Head of caudate nucleus (tissue), 42 donors: Measurements from ENCODE around the gene SEMA3C.

Experiments used
- DNase-seq, 42 donors: peaks; one replicate each; pipeline versions ENCODE4 v3.0.0 to v3.0.0-alpha.2; 2020 to 2021; ENCODE audit warnings: mixed read lengths in 7 of 42
- intact Hi-C: fragments of 100-400 bp; cut with DNase I; formaldehyde crosslinking; loops from one replicate; pipeline ENCODE4 v1.15.0; 2022

The SEMA3C gene

DNA sequence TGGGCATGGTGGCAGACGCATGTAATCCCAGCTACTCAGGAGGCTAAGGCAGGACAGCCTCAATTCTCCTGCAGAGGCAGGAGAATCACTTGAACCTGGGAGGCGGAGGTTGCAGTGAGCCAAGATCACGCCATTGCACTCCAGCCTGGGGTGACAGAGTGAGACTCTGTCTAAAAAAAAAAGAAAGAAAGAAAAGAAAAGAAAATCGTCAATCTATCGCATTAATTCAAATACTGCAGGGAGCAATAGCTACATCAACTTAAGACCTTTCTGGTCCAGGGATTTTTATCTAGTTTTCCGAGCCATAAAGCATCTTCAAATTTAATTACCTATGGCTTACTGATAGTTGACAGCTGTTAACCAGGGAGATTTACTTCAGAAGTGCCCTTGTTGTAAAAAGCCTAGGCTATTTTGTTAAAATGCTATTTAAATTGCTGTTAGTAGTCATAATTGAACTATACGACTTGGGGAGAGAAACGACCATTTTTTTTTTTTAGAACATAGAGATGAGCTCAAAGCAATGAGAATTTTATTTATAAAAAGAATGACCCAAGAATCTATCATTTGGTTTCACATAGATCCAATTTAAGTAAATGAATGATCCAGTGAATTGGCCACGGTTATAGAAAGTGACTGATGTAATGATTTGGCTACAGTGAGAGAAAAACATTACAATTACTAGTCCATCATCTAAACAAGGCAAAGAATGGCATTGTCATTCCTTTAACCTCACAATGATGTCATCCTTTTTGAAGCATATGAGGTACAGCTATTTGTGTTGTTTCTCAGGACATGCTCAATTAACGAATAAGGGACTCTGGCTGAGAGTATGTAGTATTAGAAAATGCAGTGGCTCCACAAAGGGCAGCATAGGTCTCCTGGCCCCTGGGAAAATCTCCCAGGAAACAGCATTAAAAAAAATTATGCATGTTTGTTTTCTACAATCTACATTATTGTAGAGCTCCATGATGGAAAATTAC lies 85.3 kb downstream of the SEMA3C start:
- intact Hi-C loops, result no loop called here
- no peak for DNase-seq

DNA sequence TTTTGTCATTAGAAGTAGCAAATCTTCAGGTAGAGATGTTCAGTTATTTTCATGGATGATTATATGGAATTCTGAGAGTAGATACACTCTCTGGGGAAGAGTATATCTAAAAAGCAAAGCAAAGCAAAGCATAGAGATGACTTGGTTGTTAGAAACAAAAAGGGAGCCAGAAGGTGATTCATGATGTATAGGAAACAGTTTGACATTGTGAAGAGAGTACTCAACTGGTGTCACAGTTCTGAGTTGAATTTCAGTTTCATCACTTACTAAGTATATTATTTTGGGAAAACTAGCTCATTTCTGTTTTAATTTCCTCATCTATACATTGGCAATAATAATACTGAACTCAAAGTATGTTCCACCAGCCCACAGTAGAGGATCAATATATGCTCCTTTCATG lies 86.8 kb downstream of the SEMA3C start:
- intact Hi-C loops, result no loop called here
- no peak for DNase-seq

DNA sequence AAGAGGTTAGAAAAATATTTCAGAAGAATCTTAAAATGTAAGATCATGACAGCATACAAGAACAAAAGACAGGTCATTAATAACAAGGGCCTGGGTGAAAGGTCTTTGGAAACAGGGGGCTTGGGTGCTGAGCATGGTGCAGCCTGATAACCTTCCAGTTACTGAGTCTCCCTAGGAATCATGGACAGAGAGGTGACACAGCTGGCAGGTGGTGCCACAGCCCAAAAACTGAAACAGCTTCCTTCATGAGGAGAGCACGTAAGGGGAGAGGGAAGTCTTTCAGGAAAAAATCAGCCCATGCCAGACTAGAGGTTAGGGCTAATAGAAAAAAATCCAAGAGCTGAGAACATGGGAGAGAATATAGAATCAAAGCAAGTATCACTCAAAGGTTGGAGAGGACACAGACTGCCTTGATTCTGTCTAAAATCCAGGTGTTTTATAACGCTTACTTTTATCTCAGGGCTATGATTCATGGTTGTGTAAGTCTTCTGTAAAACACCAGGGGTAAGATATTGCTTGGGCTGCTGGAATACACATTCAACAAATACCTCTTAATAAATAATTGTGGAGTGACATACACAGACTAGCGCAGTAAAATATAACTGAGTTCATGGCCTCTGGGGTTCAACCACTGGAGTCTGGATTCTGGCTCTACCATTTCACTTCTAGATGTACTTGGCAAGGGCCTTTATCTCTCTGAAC lies 88.1 kb downstream of the SEMA3C start:
- no peak for DNase-seq
- intact Hi-C loops, result no loop called here

DNA sequence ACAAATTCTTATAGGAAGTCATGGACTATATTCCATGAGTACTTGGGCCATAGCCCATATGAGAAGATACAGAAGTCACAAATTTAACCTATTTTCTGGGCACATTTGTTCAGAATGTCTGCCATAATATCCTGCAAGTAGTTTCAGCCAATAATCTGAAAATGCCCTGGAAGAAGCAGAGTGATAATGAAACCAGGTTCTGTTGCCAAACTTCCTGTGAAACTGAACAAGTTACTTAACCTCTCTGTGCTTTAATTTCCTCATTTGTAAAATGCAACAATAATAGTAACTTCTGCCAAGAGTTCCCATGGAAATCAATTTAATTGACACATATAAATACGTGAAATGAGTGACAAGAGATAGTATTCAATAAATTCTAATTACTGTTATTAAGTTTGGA lies 88.8 kb downstream of the SEMA3C start:
- intact Hi-C loops, result no loop called here
- DNase-seq, result no peak

DNA sequence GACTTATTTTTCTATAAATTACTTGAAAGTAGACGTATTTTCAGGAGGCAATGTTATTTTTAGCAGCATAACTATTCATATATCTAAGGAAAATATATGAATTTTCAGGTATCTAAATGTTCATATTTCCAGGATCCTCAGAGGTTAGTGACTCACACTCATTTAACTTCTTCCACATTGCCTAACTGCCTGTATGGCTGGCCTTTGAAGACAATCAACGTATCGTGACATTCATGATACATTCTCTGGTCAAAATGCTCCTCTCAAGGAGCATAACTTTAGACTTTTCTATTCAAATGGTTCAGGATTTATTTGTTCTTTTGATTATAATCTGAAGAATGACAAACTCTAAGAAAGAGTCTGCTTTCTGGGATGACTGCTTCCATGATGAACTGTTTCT lies 89.3 kb downstream of the SEMA3C start:
- intact Hi-C loops, result no loop called here
- no peak for DNase-seq

DNA sequence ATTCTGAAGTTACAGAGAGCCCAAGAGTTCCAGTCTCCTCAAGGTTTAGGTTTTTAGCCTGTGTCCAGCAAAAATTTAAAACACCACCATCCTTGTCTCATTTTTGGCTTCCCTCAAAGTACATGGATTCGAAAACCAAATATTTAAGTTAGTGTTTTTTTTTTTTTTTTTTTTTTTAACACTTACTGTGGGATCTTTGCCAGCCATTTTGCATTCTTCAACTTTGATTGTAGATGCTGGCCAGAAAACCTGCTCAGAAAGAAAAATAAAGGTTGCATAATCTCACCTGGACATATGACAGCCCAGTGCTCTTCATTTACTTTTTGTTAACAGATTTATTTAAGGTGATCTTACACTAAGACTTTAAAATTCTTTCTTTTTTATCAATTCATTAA lies 91.6 kb downstream of the SEMA3C start:
- DNase-seq, result no peak

DNA sequence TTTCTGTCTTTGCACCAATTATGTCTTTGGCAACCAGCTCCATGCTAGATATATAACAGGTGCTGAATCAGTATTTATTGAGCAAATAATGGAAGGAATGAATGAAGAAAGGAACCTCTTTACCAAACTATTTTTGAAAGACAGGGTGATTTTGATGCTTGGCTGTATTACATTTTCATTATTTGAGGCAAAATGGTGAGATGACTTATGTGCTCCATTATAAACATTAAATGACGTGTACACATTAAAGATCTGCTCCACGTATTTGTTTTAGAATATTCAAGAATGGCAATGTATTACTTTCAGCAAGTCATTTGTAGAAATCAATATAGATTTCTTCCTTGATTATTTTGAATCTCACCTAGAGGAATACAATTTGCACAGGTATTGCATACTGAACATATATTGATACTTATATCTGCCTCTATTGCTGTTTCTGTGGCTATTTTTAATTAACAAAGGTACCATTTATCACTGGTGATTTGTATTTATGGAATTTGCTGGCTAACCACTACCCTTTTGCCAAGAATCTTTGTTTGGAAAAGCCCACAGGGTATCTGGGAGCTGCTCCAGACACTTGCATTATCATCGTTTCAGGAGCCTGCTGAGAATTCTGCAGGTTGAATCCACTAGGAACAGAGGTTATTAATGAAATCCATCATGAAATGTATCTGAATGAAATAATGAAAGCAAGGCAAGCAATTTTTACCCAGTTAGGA lies 92.2 kb downstream of the SEMA3C start:
- intact Hi-C loops, result no loop called here
- DNase-seq, result no peak

More for the DNA sequence above, 91.6 kb downstream of the SEMA3C start:
- intact Hi-C loops, result no loop called here

DNA sequence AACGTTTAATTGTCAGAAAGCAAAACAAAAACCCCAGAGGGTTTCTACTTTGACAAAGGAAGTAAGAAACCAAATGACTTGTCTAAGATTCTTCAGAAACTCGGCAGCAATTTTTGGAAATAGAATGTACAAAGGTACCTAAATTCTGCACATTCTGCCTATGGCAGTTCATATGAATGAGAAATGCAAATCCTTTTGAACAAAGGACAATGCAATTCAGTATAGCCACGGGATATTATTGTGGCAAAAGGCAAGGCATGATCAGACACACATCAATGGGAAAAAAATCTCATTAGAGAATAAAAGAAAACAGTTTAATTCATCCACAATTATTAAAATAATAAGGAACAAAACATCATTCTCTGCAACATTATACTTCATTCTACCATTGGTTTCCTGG lies 93.4 kb downstream of the SEMA3C start:
- DNase-seq, result no peak
- intact Hi-C loops, result no loop called here

DNA sequence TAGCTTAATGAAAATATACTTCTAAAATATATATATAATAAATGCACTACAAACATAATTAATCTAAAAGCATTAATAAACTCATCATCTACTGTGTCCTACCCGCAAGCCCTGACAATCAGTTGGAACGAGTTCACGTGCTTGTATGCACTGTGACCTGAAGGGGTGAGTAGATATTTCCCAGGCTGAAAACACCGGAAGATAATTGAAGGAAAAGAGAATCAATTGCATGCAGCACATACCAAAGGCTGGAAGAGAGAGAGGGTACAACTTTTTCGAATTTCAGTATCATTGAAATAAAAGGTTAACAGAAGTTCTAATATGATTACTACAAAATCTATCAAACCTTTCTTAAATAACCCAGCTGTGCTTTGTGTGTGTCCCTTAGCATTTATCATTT lies 94.6 kb downstream of the SEMA3C start:
- no peak for DNase-seq

DNA sequence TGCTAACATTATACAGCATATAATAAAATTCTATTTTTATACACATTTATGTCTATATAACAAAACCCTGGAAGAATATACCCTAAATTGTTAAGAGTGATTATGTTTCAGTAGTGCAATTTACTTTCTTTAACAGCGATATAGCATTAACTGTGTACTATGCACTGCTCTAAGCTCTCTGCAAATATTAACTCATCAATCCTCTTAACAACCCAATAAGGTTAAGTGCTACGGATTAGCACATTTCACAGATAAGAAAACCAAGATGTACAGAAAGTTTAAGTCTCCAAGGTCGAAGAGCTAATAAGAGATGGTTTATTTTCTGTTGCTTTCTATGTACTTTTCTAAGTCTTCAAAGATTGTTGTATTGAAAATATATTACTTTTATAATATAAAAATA lies 95.8 kb downstream of the SEMA3C start:
- intact Hi-C loops, result no loop called here
- no peak for DNase-seq

More for the DNA sequence above, 94.6 kb downstream of the SEMA3C start:
- intact Hi-C loops, result no loop called here

DNA sequence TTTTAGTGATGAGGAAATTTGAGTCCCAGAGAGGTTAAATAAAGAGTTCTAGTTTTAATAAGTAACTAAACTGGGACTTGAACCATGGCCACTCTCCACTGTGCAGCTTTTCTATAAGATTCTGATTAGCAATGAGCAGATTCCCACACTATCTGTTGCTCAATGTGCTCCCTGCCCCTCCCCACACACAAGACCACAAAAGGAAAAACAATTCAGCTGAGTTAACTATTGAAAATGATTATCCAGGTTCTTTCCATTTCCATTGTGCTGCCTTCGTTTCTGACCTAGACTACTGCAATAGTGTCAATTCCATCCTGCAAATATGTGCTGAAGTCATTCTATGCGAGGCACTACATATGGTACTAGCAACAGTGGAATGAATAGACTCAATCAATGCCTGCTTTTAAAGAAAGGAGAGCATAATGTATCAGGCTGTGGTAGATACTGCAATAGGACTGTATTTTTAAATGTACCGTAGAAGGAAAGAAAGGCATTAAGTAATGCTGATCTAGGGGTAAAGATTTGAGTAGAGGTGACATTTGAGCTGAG lies 97.0 kb downstream of the SEMA3C start:
- intact Hi-C loops, result no loop called here
- DNase-seq, result no peak

DNA sequence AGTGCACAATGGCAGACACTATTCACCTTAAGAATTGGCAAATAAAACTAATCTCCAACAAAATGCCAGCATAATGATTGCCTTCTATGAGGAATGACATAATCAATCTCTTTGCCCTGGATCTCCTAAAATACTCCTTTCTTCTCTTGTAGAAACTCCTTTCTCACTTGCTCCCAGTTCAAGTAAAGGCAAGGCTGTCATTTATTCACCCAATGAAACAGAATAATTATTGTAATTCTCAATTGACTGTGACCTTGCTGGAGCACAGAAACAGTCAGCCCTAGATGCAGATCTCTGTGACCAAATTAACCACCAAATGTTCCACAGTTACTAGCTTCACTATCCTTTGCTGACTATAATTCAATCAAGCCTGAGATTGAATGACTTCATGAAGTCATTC lies 99.3 kb downstream of the SEMA3C start:
- no peak for DNase-seq
- intact Hi-C loops, result no loop called here

DNA sequence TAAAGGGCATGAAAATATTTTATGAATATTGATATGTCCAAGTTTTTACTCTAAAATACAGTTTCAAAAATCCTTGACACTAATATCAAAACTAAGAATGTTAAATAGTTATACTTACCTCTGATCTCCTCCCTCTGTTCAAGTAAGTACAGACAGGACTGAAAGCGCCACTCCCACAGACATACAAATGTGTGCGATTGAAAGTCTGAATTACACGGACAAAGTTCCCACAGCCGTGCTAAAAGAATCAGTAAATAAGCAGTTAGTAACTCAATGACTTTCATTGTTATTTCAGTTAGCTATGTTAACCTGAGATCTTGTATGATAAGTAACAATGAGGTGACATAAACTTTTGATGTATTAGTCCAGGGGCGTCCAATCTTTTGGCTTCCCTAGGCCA lies 100.7 kb downstream of the SEMA3C start:
- DNase-seq, result no peak
- intact Hi-C loops, result no loop called here

DNA sequence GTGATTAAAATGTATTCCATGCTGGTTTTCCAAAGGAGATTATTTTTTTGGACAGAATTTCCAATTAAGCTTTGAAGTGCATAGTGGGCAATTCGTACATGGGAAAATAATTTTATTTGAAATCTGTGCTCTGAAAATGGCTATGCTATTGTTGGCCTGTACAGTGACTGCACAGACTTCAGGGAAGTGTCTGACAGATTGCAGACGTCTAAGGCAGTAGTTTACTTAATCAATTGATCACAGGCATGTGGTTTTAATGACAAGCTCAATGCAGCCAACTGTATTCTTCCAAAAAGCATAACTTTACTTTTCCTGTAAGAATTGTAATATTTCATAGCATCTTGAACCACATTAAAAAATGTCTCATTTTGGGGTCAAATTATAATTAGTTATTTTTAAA lies 102.0 kb downstream of the SEMA3C start:
- no peak for DNase-seq
- intact Hi-C loops, result no loop called here

DNA sequence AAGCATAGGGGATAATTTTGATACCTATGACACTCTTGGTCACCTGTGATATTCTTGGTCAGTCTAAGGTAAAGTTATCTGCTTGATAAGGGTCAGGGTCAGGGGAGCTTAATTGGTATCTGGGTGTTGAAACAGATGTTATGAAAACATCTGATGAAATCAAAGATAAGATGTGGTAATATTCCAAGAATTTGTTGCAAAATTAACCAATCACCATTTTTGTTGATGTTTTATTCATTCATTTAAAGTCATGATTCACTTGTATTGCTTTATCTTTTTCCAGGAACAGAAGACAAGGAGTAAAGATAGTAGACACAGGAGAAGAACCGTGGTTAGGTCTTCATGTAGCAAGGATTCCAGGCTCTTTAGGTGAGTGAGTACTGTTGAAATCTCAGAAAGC lies 103.1 kb downstream of the SEMA3C start:
- intact Hi-C loops, result no loop called here
- no peak for DNase-seq

DNA sequence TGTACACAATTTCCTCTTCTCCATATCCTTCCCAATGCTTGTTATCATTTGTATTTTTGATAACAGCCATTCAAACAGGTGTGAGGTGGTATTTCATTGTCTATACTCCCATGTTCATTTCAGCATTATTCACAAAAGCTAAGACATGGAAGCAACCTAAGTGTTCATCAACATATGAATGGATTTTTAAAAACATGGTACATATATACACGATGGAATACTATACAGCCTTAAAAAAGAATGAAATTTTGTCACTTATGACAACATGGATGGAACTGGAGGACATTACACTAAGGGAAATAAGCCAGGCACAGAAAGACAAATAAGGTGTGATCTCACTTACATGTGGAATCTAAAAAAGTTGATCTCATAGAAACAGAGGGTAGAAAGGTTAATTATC lies 109.3 kb downstream of the SEMA3C start:
- intact Hi-C loops, result no loop called here
- no peak for DNase-seq

DNA sequence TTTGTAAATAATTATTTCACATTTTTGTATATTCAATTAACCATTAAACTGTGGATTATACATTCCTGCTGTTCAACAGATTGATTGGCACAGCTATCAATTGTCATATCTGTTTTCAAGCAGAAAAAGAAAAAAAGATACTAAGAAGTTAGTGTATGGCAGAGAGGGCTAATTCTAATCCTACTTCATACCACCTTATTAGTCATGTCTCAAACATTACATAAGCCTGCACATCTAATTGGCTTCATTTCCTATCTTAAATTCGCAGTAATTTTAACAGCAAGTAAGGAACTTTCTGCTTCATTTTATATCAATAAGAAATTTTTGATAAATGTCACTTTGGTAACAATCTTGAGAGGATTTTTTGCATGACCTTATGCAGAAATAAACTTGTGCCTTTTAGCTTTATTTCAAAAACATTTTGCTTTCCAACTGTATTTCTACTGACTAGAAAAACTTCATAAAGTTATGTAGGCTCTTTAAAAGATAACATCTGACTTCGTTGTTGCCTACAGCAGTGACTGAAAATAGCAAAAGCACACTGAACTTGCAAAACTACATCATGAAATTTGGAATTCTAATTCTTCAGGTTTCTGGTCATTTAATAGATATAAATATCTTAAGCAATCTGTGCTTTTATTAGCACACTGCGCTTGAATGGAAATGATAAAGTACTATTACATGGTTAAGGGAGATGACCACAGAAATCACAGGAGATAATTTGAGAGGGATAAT lies 111.5 kb downstream of the SEMA3C start:
- DNase-seq, result no peak
- intact Hi-C loops, result no loop called here

DNA sequence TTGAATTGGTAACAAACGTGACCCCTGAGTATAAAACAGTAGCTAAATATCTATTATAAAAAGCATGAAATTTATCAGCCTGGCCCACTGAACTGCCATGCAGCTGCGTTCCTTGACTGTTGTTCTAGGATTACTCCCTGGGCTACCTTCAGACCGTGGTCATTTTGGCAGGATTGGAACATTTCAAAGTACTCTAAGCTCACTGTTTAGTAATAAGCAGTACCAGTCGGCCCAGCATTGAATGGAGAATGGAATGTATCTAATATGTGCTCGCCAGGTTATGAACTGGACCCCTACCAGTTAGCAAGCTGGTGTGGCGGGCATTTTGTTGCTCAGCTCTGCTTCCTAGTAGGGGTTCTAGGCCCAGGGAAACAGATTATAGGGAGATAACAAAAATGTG lies 112.2 kb downstream of the SEMA3C start:
- intact Hi-C loops, result no loop called here
- no peak for DNase-seq

DNA sequence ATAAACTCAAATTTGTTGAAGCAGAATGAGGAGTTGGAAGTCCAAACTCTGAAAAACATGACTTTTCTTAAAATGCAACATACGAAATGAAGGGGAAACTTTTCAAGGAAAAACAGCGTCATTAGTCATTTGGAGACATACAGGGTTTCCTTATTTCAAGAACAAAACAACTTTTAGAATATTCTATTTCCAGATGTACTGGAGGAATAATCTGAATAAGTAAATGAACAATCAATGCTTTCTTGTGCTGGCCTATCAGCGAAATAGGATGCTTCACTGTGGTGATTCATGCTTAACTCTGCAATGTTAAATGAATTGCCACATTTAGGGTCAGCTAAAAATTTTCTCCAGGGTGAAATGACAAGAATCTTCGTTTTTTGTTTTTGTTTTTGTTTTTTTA lies 114.3 kb downstream of the SEMA3C start:
- no peak for DNase-seq
- intact Hi-C loops, result no loop called here
